CD4-positive, alpha-beta T cell (primary cell): ENCODE measurements around the gene KLF13. TPM values are rescaled to one million over a fixed set of nuclear protein-coding genes. Genes with fewer than 3 reads are reported as not detected.

ENCODE experiments used
- ATAC-seq: fragments of 200-7000 bp; cut with Tn5 transposase; one replicate; pipeline ENCODE4 v1.10.0; 2022; ENCODE audit warnings: mild to moderate bottlenecking; ENCODE audit not compliant: poor library complexity
- CTCF ChIA-PET: fragments of 350-600 bp; sonication (Branson Sonifier 250); formaldehyde crosslinking; loops from one replicate; lab custom pipeline; 2021; ENCODE audit warnings: antibody characterized with exemption, inconsistent platforms; lab: Charles Lee
- POLR2A ChIA-PET: fragments of 350-600 bp; sonication (Branson Sonifier 250); formaldehyde crosslinking; loops from one replicate; lab custom pipeline; 2021; ENCODE audit warnings: antibody characterized with exemption, inconsistent platforms; lab: Charles Lee
- DNase-seq, 14 experiments: peaks; one replicate each; pipeline ENCODE4 v3.0.0-alpha.2; 2013 to 2020; ENCODE audit warnings: mixed read lengths in 2 of 14
- H3K27ac ChIP-seq, 2 donors: one replicate each; pipeline versions ENCODE4 v1.5.1 to v1.7.0; 2013; ENCODE audit warnings: low read length in 2 of 2, low read depth in 1 of 2, mild to moderate bottlenecking in 1 of 2
- H3K27me3 ChIP-seq, 2 experiments: 1 replicate in 1 of 2; 2 replicates in 1 of 2; pipeline versions ENCODE4 v1.6.1 to v1.7.0; 2013; ENCODE audit warnings: low read length in 2 of 2, control low read depth in 1 of 2, mild to moderate bottlenecking in 1 of 2, moderate library complexity in 1 of 2; ENCODE audit not compliant: insufficient read depth in 2 of 2, control insufficient read depth in 1 of 2
- H3K36me3 ChIP-seq: one replicate; pipeline ENCODE4 v1.6.1; 2013; ENCODE audit warnings: low read length, control low read depth; ENCODE audit not compliant: insufficient read depth
- H3K4me1 ChIP-seq: one replicate; pipeline ENCODE4 v1.6.1; 2013; ENCODE audit warnings: low read length, control low read depth; ENCODE audit not compliant: insufficient read depth
- H3K4me3 ChIP-seq: one replicate; pipeline ENCODE4 v1.5.1; 2013; ENCODE audit warnings: mild to moderate bottlenecking, low read length, moderate library complexity
- H3K9me3 ChIP-seq, 2 experiments: 1 replicate in 1 of 2; 2 replicates in 1 of 2; pipeline versions ENCODE4 v1.6.1 to v1.7.0; 2013; ENCODE audit warnings: low read length in 2 of 2, mild to moderate bottlenecking in 2 of 2, control low read depth in 1 of 2, moderate library complexity in 1 of 2; ENCODE audit not compliant: control insufficient read depth in 1 of 2, insufficient read depth in 1 of 2
- H3K27ac Mint-ChIP-seq: one replicate; pipeline ENCODE4 v1.8.0; 2020; ENCODE audit warnings: mixed read lengths
- H3K27me3 Mint-ChIP-seq: one replicate; pipeline ENCODE4 v1.8.0; 2021; ENCODE audit warnings: mixed read lengths
- H3K36me3 Mint-ChIP-seq: one replicate; pipeline ENCODE4 v1.8.0; 2021; ENCODE audit warnings: low read depth, mixed read lengths
- H3K4me1 Mint-ChIP-seq: one replicate; pipeline ENCODE4 v1.8.0; 2021; ENCODE audit warnings: low read depth, mixed read lengths
- H3K4me3 Mint-ChIP-seq: one replicate; pipeline ENCODE4 v1.8.0; 2020; ENCODE audit warnings: mild to moderate bottlenecking, mixed read lengths
- H3K9me3 Mint-ChIP-seq: one replicate; pipeline ENCODE4 v1.8.0; 2020; ENCODE audit warnings: mixed read lengths
- intact Hi-C, 2 experiments: fragments of 100-400 bp; cut with DNase I in 1 of 2; cut with micrococcal nuclease in 1 of 2; formaldehyde crosslinking; loops; one replicate each; pipeline versions ENCODE4 v1.15.1 to v1.9.0; 2023 to 2025; cut with DNase I, micrococcal nuclease
- total RNA-seq, 174 experiments: library from RNA in 2 of 174; stranded (reverse) in 2 of 174; gene quantifications; one replicate each; pipeline ENCODE4 v1.2.3 and lab custom pipeline; 2021 to 2026
- TF ChIP-seq, protein P1 (sequence below): fragments of 200-600 bp; IDR thresholded peaks from one replicate; pipeline ENCODE4 v1.8.0; 2022; ENCODE audit warnings: antibody characterized with exemption, mild to moderate bottlenecking

Gene KLF13
- total RNA-seq, 2 experiments from 2014 or later = 284 to 308 TPM

DNA sequence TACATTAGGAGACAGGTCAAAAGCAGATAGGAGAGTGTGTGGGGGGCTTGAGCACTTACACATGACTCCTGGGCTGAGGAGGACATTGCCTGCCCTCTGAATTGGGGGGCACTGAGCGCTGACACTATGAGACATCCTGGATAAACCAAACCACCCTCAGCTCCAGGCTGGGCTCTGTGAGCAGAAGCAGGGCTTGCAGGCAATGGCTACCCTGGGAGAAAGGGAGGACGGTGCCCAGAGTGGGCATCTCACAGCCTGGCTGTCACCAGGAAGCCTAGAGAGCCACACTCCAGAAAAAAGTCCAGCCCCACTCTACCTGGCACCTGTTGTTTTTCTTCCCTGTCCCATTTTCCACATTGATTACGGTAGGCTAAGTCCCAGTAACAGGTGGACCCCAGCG is 8.2 kb upstream of the KLF13 start:
- H3K4me1 Mint-ChIP-seq = peaks cover 46% of the 10 kb centered on the region
- Histone ChIP-seq H3K4me1 (peaks cover 22% of the 10 kb centered on the region), H3K4me3 (no peak overlapping the region), H3K9me3 (peaks cover under 1 to 6% of the 10 kb centered on the region in 2 experiments), H3K36me3 (no peaks in the 10 kb centered on the region), H3K27ac (no peak overlapping the region), H3K27me3 (no peaks in the 10 kb centered on the region)
- no peaks in the 10 kb centered on the region for H3K9me3 Mint-ChIP-seq
- H3K36me3 Mint-ChIP-seq = no peaks in the 10 kb centered on the region
- intact Hi-C loops = no loop called here
- TF ChIP-seq, protein P1, sequence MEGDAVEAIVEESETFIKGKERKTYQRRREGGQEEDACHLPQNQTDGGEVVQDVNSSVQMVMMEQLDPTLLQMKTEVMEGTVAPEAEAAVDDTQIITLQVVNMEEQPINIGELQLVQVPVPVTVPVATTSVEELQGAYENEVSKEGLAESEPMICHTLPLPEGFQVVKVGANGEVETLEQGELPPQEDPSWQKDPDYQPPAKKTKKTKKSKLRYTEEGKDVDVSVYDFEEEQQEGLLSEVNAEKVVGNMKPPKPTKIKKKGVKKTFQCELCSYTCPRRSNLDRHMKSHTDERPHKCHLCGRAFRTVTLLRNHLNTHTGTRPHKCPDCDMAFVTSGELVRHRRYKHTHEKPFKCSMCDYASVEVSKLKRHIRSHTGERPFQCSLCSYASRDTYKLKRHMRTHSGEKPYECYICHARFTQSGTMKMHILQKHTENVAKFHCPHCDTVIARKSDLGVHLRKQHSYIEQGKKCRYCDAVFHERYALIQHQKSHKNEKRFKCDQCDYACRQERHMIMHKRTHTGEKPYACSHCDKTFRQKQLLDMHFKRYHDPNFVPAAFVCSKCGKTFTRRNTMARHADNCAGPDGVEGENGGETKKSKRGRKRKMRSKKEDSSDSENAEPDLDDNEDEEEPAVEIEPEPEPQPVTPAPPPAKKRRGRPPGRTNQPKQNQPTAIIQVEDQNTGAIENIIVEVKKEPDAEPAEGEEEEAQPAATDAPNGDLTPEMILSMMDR = no peak
- CTCF ChIA-PET = no interaction called here
- H3K27ac Mint-ChIP-seq = no peak overlapping the region
- DNase-seq (no peak), ATAC-seq (no peak)
- no peak overlapping the region for H3K4me3 Mint-ChIP-seq
- H3K27me3 Mint-ChIP-seq = no peaks in the 10 kb centered on the region
- POLR2A ChIA-PET = interaction anchor here (1.4 kb wide), 1 partner anchor 10 kb away, joined by 3 read pairs; no protein-coding TSS in a partner anchor

DNA sequence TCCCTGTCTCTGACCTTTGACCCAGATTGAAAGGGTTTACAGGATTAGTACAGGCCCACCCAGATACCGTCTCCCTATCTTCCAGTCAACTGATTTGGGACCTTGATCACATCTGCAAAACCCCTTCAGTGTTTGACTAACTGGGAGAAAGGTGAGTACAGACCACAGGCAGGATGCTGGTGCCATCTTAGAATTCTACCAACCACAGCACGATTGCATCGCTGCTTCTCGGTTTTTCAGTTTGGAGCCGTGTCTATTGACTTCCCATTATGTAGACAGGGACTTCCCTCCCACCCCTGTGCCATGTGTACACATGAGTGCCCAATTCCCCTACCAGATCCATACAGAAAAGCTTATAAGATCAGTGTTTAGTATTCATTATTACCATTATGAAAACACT is 6.6 kb upstream of the KLF13 start:
- no peak overlapping the region for H3K27ac ChIP-seq
- no peak overlapping the region for H3K27ac Mint-ChIP-seq

DNA sequence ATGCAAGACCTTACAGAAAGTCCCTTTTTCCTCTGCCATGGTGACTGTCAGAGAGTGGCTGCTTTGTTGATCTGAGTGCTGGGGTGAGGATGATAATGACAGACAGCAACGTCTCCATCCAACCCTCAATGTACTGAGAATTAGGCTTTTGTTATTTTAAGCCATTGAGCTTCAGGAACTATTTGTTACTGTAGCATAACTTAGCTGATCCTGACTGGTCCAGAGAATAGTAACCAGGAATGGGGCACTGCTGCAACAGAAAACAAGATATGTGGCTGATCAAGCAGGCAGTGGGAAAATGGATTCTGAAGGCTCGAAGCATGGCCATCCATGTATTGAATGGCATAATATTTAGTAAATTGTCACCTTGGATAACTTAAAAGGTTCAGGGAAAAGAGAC is 5.2 kb upstream of the KLF13 start:
- TF ChIP-seq, protein P1 = no peak
- intact Hi-C loops = loop anchor here (10.0 kb wide), 2 partner anchors 107 to 553 kb away; partner anchors contain the start of gene OTUD7A (in 1 of the 2)
- no peak overlapping the region for H3K27ac ChIP-seq
- Mint-ChIP-seq H3K4me3 (no peak overlapping the region), H3K4me1 (peaks cover 64% of the 10 kb centered on the region), H3K9me3 (no peaks in the 10 kb centered on the region), H3K27ac (peak overlapping the region; percentile 55), H3K27me3 (no peaks in the 10 kb centered on the region), H3K36me3 (peaks cover 8% of the 10 kb centered on the region)
- ChIA-PET CTCF (no interaction called here), POLR2A (no interaction called here)
- no peaks in the 10 kb centered on the region for H3K9me3 ChIP-seq
- peaks cover 35% of the 10 kb centered on the region for H3K4me1 ChIP-seq
- no peak for DNase-seq
- no peaks in the 10 kb centered on the region for H3K27me3 ChIP-seq
- H3K36me3 ChIP-seq = no peaks in the 10 kb centered on the region
- H3K4me3 ChIP-seq = no peak overlapping the region
- ATAC-seq = no peak

More for the DNA sequence above, 6.6 kb upstream of the KLF13 start:
- TF ChIP-seq, protein P1 = no peak
- H3K4me1 Mint-ChIP-seq = peaks cover 62% of the 10 kb centered on the region
- Histone ChIP-seq H3K4me1 (peaks cover 34% of the 10 kb centered on the region), H3K4me3 (no peak overlapping the region), H3K9me3 (no peaks in the 10 kb centered on the region), H3K36me3 (no peaks in the 10 kb centered on the region), H3K27me3 (no peaks in the 10 kb centered on the region)
- no peaks in the 10 kb centered on the region for H3K36me3 Mint-ChIP-seq
- POLR2A ChIA-PET = interaction anchor here (2.1 kb wide), 1 partner anchor 12 kb away, joined by 5 read pairs; no protein-coding TSS in a partner anchor
- no peak for ATAC-seq
- intact Hi-C loops = loop anchor here (10.0 kb wide), 2 partner anchors 105 to 555 kb away; partner anchors contain the start of gene OTUD7A (in 1 of the 2)
- no peaks in the 10 kb centered on the region for H3K27me3 Mint-ChIP-seq
- no peak overlapping the region for H3K4me3 Mint-ChIP-seq
- CTCF ChIA-PET = no interaction called here
- no peak for DNase-seq
- no peaks in the 10 kb centered on the region for H3K9me3 Mint-ChIP-seq
